Measurements from ENCODE around the gene INTS11.
A peak's percentile ranks its signal among the peaks of the same experiment; 100 is the strongest.

Gene INTS11

DNA sequence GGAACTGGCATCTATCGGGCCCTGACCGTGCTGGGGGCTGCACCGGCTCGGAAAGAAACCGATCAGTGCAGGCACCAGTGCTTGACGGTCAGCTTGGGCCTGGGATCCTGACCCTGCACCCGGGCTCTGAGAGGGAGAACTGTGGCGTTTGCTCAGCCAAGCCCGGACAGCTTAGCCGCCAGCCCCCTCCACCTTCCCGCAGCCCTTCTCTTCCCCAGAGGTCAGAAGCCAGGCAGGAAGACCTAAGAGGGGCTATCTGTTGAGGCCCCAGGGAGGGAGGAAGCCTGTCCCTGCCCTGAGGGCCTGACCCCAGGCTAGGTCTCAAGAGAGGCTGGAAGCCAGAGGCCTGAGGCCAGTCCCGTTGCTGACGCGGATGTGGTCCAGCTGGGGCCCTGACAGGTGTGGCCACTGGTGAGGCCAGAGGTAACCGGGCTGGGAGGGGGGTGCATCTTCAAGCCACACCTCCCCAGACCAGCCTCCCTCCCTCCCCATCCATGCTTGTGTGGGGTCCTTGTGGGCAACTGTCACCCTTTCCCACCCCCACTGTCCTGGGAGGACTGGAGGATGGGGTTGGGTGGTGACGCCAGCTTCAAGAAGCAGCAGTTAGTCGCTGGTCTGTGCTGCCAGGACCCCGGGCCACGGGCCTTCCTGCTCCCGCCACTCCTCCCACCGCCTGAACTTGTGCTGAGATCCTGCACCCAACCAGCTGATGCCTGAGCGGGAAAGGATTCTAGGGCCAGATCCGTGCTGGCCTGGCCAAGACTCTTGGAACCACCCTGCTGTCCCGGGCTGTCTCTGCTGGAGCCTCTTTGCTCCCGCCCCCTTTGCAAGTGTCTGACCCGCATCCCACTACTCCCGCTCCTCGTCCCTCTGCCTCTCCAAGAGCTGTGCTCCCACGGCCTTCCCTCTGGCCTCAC lies 27.3 kb upstream of the INTS11 start:
- Mint-ChIP-seq H3K27me3 (peaks cover 2% of the 10 kb centered on the region), H3K27ac (peak overlapping the region; percentile 41), H3K4me1 (ENCODE audit: low read depth) (peaks cover 14% of the 10 kb centered on the region), H3K9me3 (ENCODE audit: low read depth) (no peaks in the 10 kb centered on the region), H3K36me3 (no peaks in the 10 kb centered on the region), H3K4me3 (peak overlapping the region; percentile 74)

DNA sequence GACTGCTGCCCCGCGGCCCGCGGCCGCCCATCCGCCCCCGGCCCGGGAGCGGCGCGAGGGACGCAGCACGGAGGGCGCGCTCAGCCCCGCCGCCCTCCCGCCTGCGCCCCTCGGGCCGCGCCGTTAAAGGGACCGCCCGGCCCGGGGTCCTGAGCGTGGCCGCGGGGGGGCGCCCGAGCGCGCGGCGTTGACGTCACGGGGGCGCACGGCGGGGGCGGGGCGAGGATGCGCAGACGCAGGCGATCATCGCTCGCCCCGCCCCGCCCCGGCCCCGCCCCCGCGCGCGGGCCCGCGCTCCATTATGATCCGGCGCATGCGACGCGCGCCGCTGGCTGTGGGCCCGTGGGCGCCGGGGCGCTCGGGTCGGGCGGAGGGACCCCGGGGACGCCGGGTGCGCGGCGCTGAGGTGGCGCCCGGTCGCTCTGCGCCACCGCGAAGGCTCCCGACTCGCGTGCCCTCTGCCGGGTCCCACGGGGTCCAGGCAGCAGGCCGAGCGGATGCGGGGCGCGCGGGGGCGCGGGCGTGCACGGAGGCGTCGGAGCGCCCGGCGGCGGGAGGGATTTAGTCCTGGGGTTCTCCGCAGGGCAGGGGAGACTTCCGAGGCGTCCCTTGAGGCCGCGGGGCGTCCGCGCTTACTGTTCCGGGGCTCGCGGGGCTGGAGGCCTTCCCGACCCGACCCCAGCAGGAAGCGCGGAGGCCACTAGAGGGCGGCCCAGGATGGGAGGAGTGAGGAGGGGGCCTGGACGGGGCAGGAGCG lies 25.0 kb upstream of the INTS11 start, which contains the start of gene DVL1:
TSS of gene DVL1 (minus strand) at position 163 of the 757 bp plus-strand sequence. CDS start 353 bp downstream, outside the sequence.
- Mint-ChIP-seq H3K9me3 (ENCODE audit: low read depth) (no peaks in the 10 kb centered on the region), H3K36me3 (no peaks in the 10 kb centered on the region), H3K27ac (no peak within 1 kb of the TSS), H3K4me1 (ENCODE audit: low read depth) (peaks cover 17% of the 10 kb centered on the region), H3K4me3 (peak within 1 kb of the TSS; percentile 79), H3K27me3 (peaks cover 2% of the 10 kb centered on the region)

DNA sequence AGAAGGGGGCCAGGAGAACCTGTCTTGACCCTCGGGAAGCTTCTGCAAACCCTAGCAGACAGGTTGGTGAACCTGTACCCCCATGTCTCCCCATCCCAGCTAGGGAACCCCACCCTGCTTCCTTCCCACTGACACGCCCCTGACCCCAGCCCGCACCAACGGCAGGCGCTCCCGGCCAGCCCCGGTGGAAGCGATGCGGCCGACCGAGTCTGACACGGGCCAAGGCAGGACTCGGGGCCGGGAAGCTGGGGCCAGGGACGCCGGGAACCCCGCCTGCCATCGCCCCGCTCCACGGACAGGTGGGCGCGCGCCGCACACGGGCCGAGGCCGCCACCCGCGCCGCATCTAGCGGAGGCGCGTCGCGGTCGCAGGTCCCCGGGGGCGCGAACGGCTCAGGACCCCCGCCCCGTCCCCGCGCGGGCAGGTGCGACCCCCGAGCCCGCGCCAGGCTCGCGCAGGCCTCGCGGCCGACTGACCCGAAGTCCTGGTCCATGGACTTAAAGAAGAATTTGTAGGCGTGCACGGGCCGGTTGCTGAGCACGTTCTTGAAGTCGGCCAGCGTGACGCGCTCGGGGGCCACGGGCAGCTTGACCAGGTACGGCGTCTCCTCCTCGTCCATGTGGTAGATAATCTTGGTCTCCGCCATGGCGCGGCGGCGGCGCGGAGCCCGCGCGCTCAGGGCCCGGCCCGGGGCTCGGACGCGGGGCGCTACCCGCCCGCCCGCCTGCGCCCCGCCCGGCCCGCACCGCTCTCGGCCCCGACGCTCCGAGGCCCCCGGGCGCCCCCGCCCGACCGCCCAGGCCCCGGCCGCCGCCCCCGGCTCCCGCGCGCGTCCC lies 24.2 kb upstream of the INTS11 start:
- Mint-ChIP-seq H3K36me3 (no peaks in the 10 kb centered on the region), H3K27ac (no peak overlapping the region), H3K9me3 (ENCODE audit: low read depth) (no peaks in the 10 kb centered on the region), H3K4me3 (peak overlapping the region; percentile 79), H3K4me1 (ENCODE audit: low read depth) (peaks cover 17% of the 10 kb centered on the region), H3K27me3 (peaks cover 2% of the 10 kb centered on the region)

GRCh38 chr1:1347663-1348419 lies 23.4 kb upstream of the INTS11 start:
- no peaks in the 10 kb centered on the region for H3K36me3 Mint-ChIP-seq
- no peak overlapping the region for H3K27ac Mint-ChIP-seq
- H3K4me3 Mint-ChIP-seq, result peak overlapping the region; percentile 79
- peaks cover 16% of the 10 kb centered on the region for H3K4me1 Mint-ChIP-seq (ENCODE audit: low read depth)
- no peaks in the 10 kb centered on the region for H3K9me3 Mint-ChIP-seq (ENCODE audit: low read depth)
- peaks cover 2% of the 10 kb centered on the region for H3K27me3 Mint-ChIP-seq

DNA sequence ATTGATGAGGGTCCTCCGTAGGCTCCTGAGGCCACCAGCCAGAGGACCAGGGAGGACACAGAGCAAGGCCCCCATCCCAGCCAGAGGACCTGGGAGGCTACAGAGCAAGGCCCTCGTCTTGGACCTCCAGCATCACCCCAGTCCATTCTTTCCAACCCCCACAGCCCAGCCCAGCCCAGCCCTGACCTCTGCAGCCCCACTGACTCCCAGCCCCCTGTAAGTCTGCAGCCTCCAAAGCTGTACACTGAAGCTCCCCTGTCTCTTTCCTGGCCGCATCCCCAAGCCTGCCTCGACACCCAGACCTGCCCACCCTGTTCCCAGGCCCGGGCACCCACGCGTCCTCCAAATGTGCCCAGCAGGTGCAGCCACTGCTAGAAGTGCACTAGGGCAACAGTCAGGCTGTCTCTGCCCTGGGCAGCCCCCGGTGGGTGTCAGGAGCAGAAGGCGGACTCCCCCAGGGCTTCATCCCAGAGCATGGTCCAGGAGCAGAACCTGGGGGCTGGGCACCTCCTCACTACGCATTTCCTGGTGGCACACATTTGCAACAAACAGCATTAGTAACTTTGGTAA lies 22.7 kb upstream of the INTS11 start:
- H3K9me3 Mint-ChIP-seq (ENCODE audit: low read depth), result no peaks in the 10 kb centered on the region
- H3K36me3 Mint-ChIP-seq, result no peaks in the 10 kb centered on the region
- H3K27ac Mint-ChIP-seq, result no peak overlapping the region
- H3K4me3 Mint-ChIP-seq, result peak overlapping the region; percentile 79
- H3K27me3 Mint-ChIP-seq, result no peaks in the 10 kb centered on the region
- H3K4me1 Mint-ChIP-seq (ENCODE audit: low read depth), result peaks cover 10% of the 10 kb centered on the region

GRCh38 chr1:1346501-1346890 lies 22.0 kb upstream of the INTS11 start:
- Mint-ChIP-seq H3K27ac (no peak overlapping the region), H3K4me3 (peak overlapping the region; percentile 79), H3K9me3 (ENCODE audit: low read depth) (no peaks in the 10 kb centered on the region), H3K36me3 (no peaks in the 10 kb centered on the region), H3K27me3 (no peaks in the 10 kb centered on the region), H3K4me1 (ENCODE audit: low read depth) (peaks cover 10% of the 10 kb centered on the region)

DNA sequence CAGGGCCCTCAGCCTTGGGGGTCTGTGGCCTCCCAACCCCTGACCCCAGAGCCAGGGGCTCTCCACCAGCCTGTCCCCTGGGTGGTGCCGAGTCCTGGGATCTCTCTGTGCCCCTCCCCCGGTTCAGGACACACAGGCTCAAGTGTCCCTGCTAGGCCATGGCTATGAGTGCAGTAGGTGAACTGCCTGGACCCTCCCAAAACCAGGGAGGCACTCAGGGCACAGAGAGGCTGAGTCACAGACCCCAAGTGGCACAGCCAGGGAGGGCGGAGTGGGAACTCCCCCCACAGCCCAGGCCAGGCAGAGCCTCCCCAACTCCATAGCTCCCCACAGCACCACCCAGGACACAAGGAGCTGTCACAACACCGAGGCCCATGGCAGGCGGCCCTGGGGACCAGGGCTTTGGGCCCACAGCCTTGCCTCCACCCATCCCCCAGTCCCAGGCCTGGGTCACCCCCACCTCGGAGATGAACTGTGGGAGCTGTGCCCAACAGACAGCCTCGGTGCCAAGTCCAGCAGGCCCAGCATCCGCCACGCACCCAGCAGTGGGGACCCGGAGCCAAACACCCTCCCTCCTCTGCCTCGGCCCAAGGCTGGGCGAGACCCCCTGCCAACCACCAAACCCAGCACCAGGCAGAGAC lies 21.5 kb upstream of the INTS11 start:
- no peaks in the 10 kb centered on the region for H3K9me3 Mint-ChIP-seq (ENCODE audit: low read depth)
- no peaks in the 10 kb centered on the region for H3K27me3 Mint-ChIP-seq
- peaks cover 12% of the 10 kb centered on the region for H3K4me1 Mint-ChIP-seq (ENCODE audit: low read depth)
- H3K36me3 Mint-ChIP-seq, result no peaks in the 10 kb centered on the region
- H3K27ac Mint-ChIP-seq, result no peak overlapping the region
- no peak overlapping the region for H3K4me3 Mint-ChIP-seq

- Mint-ChIP-seq H3K4me1 (ENCODE audit: low read depth) (peaks cover 12% of the 10 kb centered on the region), H3K36me3 (no peaks in the 10 kb centered on the region), H3K27me3 (no peaks in the 10 kb centered on the region), H3K4me3 (no peak overlapping the region), H3K27ac (no peak overlapping the region), H3K9me3 (ENCODE audit: low read depth) (no peaks in the 10 kb centered on the region)
Measured at GRCh38 chr1:1345384-1345783, 20.9 kb upstream of the INTS11 start.

- Mint-ChIP-seq H3K36me3 (no peaks in the 10 kb centered on the region), H3K27ac (no peak overlapping the region), H3K4me1 (ENCODE audit: low read depth) (peaks cover 12% of the 10 kb centered on the region), H3K4me3 (no peak overlapping the region), H3K9me3 (ENCODE audit: low read depth) (no peaks in the 10 kb centered on the region), H3K27me3 (no peaks in the 10 kb centered on the region)
Measured at GRCh38 chr1:1344655-1345361, 20.3 kb upstream of the INTS11 start.

DNA sequence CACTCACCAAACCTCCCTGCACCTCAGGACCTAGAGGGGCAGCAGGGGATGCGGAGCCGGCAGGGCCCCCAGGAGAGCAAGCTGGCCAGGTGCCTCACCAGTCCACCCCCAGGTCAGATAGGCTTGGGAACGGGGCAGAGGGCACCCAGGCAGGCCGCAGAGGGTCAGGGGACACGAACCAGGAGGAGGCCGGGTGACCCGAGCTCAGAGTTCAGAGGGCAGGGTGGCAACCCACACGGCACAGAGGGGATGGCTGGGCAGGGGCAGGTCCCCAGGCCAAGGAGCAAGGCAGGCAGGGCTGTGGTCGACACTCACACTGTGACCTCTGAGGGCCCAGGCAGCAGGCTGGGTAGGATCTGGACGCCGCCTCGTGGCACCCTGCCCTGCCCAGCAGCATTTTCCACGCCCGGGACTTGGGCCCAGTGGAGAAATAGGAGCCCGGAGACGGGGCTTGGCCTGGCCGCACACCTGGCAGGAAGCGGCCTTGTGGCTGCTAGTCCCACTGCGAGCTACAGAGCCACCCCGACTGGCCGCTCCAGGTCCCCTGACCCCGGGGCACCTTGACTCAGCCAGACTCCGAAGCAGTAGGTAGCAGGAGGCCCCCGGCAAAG lies 19.5 kb upstream of the INTS11 start:
- H3K4me3 Mint-ChIP-seq, result no peak overlapping the region
- no peaks in the 10 kb centered on the region for H3K27me3 Mint-ChIP-seq
- peaks cover 12% of the 10 kb centered on the region for H3K4me1 Mint-ChIP-seq (ENCODE audit: low read depth)
- H3K36me3 Mint-ChIP-seq, result no peaks in the 10 kb centered on the region
- H3K9me3 Mint-ChIP-seq (ENCODE audit: low read depth), result no peaks in the 10 kb centered on the region
- no peak overlapping the region for H3K27ac Mint-ChIP-seq

GRCh38 chr1:1342584-1343115 lies 18.2 kb upstream of the INTS11 start:
- no peak overlapping the region for H3K4me3 Mint-ChIP-seq
- no peaks in the 10 kb centered on the region for H3K9me3 Mint-ChIP-seq (ENCODE audit: low read depth)
- peaks cover 12% of the 10 kb centered on the region for H3K4me1 Mint-ChIP-seq (ENCODE audit: low read depth)
- H3K27ac Mint-ChIP-seq, result no peak overlapping the region
- H3K36me3 Mint-ChIP-seq, result no peaks in the 10 kb centered on the region
- H3K27me3 Mint-ChIP-seq, result no peaks in the 10 kb centered on the region

DNA sequence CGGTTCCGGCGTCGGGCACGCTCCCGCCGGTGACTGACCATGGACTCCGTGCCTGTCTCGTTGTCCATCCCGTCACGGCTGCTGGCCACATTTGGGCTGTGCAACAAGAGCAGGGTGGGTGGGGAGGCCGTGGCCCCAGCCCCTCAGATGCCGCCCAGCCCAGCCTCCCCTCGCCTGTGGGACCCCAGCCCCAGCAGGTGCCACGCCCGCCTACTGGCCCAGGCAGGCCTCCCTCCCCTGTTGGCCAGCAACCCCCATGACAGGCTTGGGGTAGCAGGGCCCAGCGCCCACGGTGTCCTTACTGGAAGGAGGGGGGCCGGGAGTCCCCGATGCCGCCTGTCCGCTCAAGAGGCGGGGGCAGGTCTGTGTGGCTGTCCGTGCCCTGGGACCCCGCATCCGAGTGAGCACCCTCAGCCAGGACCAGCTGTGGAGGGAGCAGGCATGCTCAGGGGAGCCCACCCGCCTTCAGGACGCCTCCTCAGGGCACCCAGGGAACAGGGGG lies 17.7 kb upstream of the INTS11 start:
- Mint-ChIP-seq H3K27ac (no peak overlapping the region), H3K36me3 (no peaks in the 10 kb centered on the region), H3K27me3 (no peaks in the 10 kb centered on the region), H3K4me1 (ENCODE audit: low read depth) (peaks cover 8% of the 10 kb centered on the region), H3K9me3 (ENCODE audit: low read depth) (no peaks in the 10 kb centered on the region), H3K4me3 (no peak overlapping the region)

Measured in activated naive CD8-positive, alpha-beta T cell (primary cell).